Lower leg skin (tissue), 3 donors: ENCODE data around the gene CADM1.

ENCODE experiments used
- CTCF ChIP-seq, 3 donors: fragments of 450-650 bp; IDR thresholded peaks; one replicate each; pipeline ENCODE4 v1.5.1; 2016; ENCODE audit warnings: antibody characterized with exemption in 3 of 3, mild to moderate bottlenecking in 3 of 3, moderate library complexity in 2 of 3
- POLR2A ChIP-seq, 2 donors: fragments of 450-650 bp; IDR thresholded peaks; one replicate each; pipeline ENCODE4 v1.6.1; 2016 to 2017; ENCODE audit warnings: antibody characterized with exemption in 2 of 2, mild to moderate bottlenecking in 1 of 2, moderate library complexity in 1 of 2

DNA sequence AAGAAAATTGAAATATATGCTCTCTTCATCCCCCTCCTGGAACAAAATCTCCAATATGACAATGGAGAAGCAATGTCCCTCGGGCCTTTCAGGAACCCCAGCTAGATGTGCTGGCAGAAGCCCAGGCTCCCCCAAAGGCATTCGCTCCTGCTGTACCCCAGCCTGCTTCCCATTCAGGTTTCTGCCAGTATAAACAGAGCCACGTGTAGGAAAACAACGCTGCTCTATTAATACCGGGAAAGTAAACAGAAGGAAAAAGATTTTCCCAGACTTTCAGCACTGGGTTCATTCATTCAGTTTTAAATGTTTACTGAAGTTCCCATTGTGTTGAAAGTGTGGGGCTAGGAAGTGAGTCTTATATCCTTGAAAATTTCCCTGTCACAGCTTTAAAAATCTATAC is 147.1 kb downstream of the CADM1 start:
- TF ChIP-seq CTCF (IDR thresholded peaks at IDR 0.05) = no peak
- TF ChIP-seq POLR2A (IDR thresholded peaks at IDR 0.05) = no peak
